Trophoblast cell (in vitro differentiated cells and primary cell): ENCODE data around the gene HDHD2.
"Not testable (repeated sequence)": the region's sequence is repeated elsewhere in the genome, so short reads cannot be mapped to it uniquely, and the experiment has no call there.

ENCODE experiments used
- DNase-seq, 2 donors: peaks; one replicate each; pipeline ENCODE4 v3.0.0-alpha.2; 2016
- H2AFZ ChIP-seq: 2 replicates; pipeline ENCODE4 v1.6.1; 2013; ENCODE audit warnings: low read length, moderate library complexity, mild to moderate bottlenecking; ENCODE audit not compliant: insufficient read depth, poor library complexity
- H2AK5ac ChIP-seq: 2 replicates; pipeline ENCODE4 v1.6.1; 2013; ENCODE audit warnings: mild to moderate bottlenecking, low read length
- H2BK120ac ChIP-seq: 2 replicates; pipeline ENCODE4 v1.6.1; 2013; ENCODE audit warnings: low read length, mild to moderate bottlenecking, moderate library complexity; ENCODE audit not compliant: insufficient read depth, poor library complexity
- H2BK12ac ChIP-seq: 2 replicates; pipeline ENCODE4 v1.6.1; 2013; ENCODE audit warnings: mild to moderate bottlenecking, low read length, moderate library complexity
- H2BK5ac ChIP-seq: 2 replicates; pipeline ENCODE4 v1.6.1; 2013; ENCODE audit warnings: low read length, low read depth, moderate library complexity, mild to moderate bottlenecking; ENCODE audit not compliant: poor library complexity
- H3K14ac ChIP-seq: 2 replicates; pipeline ENCODE4 v1.6.1; 2013; ENCODE audit warnings: mild to moderate bottlenecking, low read length
- H3K18ac ChIP-seq: 2 replicates; pipeline ENCODE4 v1.6.1; 2013; ENCODE audit warnings: mild to moderate bottlenecking, low read length
- H3K23ac ChIP-seq: 2 replicates; pipeline ENCODE4 v1.6.1; 2013; ENCODE audit warnings: low read length
- H3K27ac ChIP-seq: 2 replicates; pipeline ENCODE4 v1.5.1; 2013; ENCODE audit warnings: low read depth, mild to moderate bottlenecking, inconsistent platforms, low read length, moderate library complexity
- H3K27me3 ChIP-seq: 2 replicates; pipeline ENCODE4 v1.6.1; 2013; ENCODE audit warnings: inconsistent platforms, mild to moderate bottlenecking, low read length, moderate library complexity; ENCODE audit not compliant: insufficient read depth
- H3K36me3 ChIP-seq, 2 experiments: 1 replicate in 1 of 2; 2 replicates in 1 of 2; pipeline ENCODE4 v1.6.1; 2013; ENCODE audit warnings: low read length in 2 of 2, mild to moderate bottlenecking in 2 of 2, moderate library complexity in 1 of 2; ENCODE audit not compliant: insufficient read depth in 2 of 2, control insufficient read depth in 1 of 2
- H3K4ac ChIP-seq: 2 replicates; pipeline ENCODE4 v1.6.1; 2013; ENCODE audit warnings: low read depth, mild to moderate bottlenecking, low read length, moderate library complexity
- H3K4me1 ChIP-seq, 2 experiments: 1 replicate in 1 of 2; 2 replicates in 1 of 2; pipeline ENCODE4 v1.6.1; 2013; ENCODE audit warnings: low read length in 2 of 2, mild to moderate bottlenecking in 2 of 2, moderate library complexity in 1 of 2; ENCODE audit not compliant: insufficient read depth in 2 of 2, control insufficient read depth in 1 of 2
- H3K4me2 ChIP-seq: 2 replicates; pipeline ENCODE4 v1.6.1; 2013; ENCODE audit warnings: inconsistent platforms, mild to moderate bottlenecking, low read length, moderate library complexity
- H3K4me3 ChIP-seq: 2 replicates; pipeline ENCODE4 v1.5.1; 2013; ENCODE audit warnings: mild to moderate bottlenecking, low read depth, low read length, inconsistent platforms
- H3K79me1 ChIP-seq: one replicate; pipeline ENCODE4 v1.6.1; 2013; ENCODE audit warnings: low read length
- H3K79me2 ChIP-seq: 2 replicates; pipeline ENCODE4 v1.6.1; 2013; ENCODE audit warnings: low read length, mild to moderate bottlenecking; ENCODE audit not compliant: control insufficient read depth, insufficient read depth, poor library complexity
- H3K9ac ChIP-seq: 2 replicates; pipeline ENCODE4 v1.6.1; 2013; ENCODE audit warnings: mild to moderate bottlenecking, low read length
- H3K9me3 ChIP-seq: 2 replicates; pipeline ENCODE4 v1.6.1; 2013; ENCODE audit warnings: low read depth, mild to moderate bottlenecking, control low read depth, inconsistent platforms, low read length; ENCODE audit not compliant: insufficient read depth
- H4K12ac ChIP-seq: 2 replicates; pipeline ENCODE4 v1.6.1; 2013; ENCODE audit warnings: low read depth, mild to moderate bottlenecking, low read length, moderate library complexity
- H4K8ac ChIP-seq: 2 replicates; pipeline ENCODE4 v1.6.1; 2013; ENCODE audit warnings: low read depth, mild to moderate bottlenecking, low read length, moderate library complexity
- H4K91ac ChIP-seq: one replicate; pipeline ENCODE4 v1.6.1; 2013; ENCODE audit warnings: low read depth, mild to moderate bottlenecking, low read length, moderate library complexity
- WGBS: extraction: QIAGEN DNeasy Blood & Tissue Kit; methylation state at CpG from one replicate; pipeline ENCODE4 v1.1.7; 2013; ENCODE audit warnings: missing lambda C conversion rate; ENCODE audit not compliant: insufficient read length, insufficient coverage; ENCODE audit errors: extremely low coverage; 5-methylcytosine and 5-hydroxymethylcytosine counted together

HDHD2 gene

DNA sequence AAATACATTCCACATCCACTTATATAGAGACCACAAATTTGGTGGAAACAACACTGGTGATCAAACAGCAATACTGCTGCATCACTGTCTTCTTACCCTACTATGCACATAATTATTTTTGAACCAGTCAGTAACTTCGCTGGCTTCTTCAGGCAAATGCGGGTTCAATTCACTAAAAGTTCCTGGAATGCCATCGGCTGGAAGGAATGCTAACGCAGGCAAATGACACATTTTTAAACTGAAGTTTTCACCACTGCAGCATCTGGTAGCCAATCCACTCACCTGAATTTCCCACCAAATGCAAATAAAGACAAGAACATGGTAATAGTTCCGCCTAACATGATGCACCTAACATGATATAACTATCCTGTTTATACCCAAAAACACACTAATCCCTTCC, 10.0 kb upstream of the HDHD2 start:
- no peaks in the 10 kb centered on the region for H3K79me1 ChIP-seq
- H3K18ac ChIP-seq: no peak overlapping the region
- no peak overlapping the region for H2AK5ac ChIP-seq
- H3K23ac ChIP-seq: no peak overlapping the region
- no peak overlapping the region for H3K27ac ChIP-seq
- no peak overlapping the region for H4K12ac ChIP-seq
- H3K27me3 ChIP-seq: no peaks in the 10 kb centered on the region
- no peak overlapping the region for H3K4ac ChIP-seq
- no peak overlapping the region for H3K9ac ChIP-seq
- no peak overlapping the region for H2AFZ ChIP-seq
- H3K79me2 ChIP-seq: no peaks in the 10 kb centered on the region
- H3K14ac ChIP-seq: no peak overlapping the region
- no peaks in the 10 kb centered on the region for H3K9me3 ChIP-seq
- DNase-seq: peak; percentile 53 to 86
- H2BK120ac ChIP-seq: no peak overlapping the region
- H2BK12ac ChIP-seq: no peak overlapping the region
- H3K4me2 ChIP-seq: no peak overlapping the region
- no peak overlapping the region for H2BK5ac ChIP-seq
- H4K8ac ChIP-seq: no peak overlapping the region
- H3K4me3 ChIP-seq: no peak overlapping the region
- peaks cover 0 to 2% of the 10 kb centered on the region in 2 experiments for H3K36me3 ChIP-seq
- H3K4me1 ChIP-seq: no peaks in the 10 kb centered on the region
- H4K91ac ChIP-seq: no peak overlapping the region
- no CpG with 5 or more reads among the region's 5 CpGs for WGBS

GRCh38 chr18:47158404-47158803, 8.1 kb upstream of the HDHD2 start:
- H4K12ac ChIP-seq, H2BK5ac ChIP-seq, H2BK120ac ChIP-seq, H3K27me3 ChIP-seq, H2AFZ ChIP-seq, H3K4me3 ChIP-seq, H4K91ac ChIP-seq, H2BK12ac ChIP-seq, H4K8ac ChIP-seq, H3K9ac ChIP-seq, H3K23ac ChIP-seq, H3K36me3 ChIP-seq, H2AK5ac ChIP-seq, H3K79me1 ChIP-seq, H3K9me3 ChIP-seq, H3K27ac ChIP-seq, H3K4ac ChIP-seq, H3K18ac ChIP-seq, H3K79me2 ChIP-seq, H3K4me1 ChIP-seq, H3K14ac ChIP-seq, H3K4me2 ChIP-seq: not testable (repeated sequence)
- DNase-seq: peak; percentile 36 to 64
- WGBS: no CpG with 5 or more reads among the region's 16 CpGs

GRCh38 chr18:47151439-47151838, 1.1 kb upstream of the HDHD2 start:
- no peak overlapping the region for H4K12ac ChIP-seq
- H3K27me3 ChIP-seq: no peaks in the 10 kb centered on the region
- H3K9me3 ChIP-seq: no peaks in the 10 kb centered on the region
- peaks cover 14% of the 10 kb centered on the region for H3K79me1 ChIP-seq
- H2BK12ac ChIP-seq: no peak overlapping the region
- peak overlapping the region; percentile 80 for H3K4me2 ChIP-seq
- no peak overlapping the region for H3K9ac ChIP-seq
- no peak overlapping the region for H2AFZ ChIP-seq
- no peak overlapping the region for H2BK120ac ChIP-seq
- no peak overlapping the region for H2AK5ac ChIP-seq
- H3K4me1 ChIP-seq: peaks cover 6 to 10% of the 10 kb centered on the region in 2 experiments
- no peak overlapping the region for H2BK5ac ChIP-seq
- H3K18ac ChIP-seq: no peak overlapping the region
- H3K36me3 ChIP-seq: peaks cover 2 to 4% of the 10 kb centered on the region in 2 experiments
- H3K4me3 ChIP-seq: no peak overlapping the region
- H3K23ac ChIP-seq: no peak overlapping the region
- H3K4ac ChIP-seq: no peak overlapping the region
- H3K14ac ChIP-seq: no peak overlapping the region
- H3K27ac ChIP-seq: no peak overlapping the region
- H4K91ac ChIP-seq: no peak overlapping the region
- no peak overlapping the region for H4K8ac ChIP-seq
- DNase-seq: no peak
- peaks cover 11% of the 10 kb centered on the region for H3K79me2 ChIP-seq

GRCh38 chr18:47150824-47151366, 595 bp upstream of the HDHD2 start:
- Histone ChIP-seq H4K91ac (peak overlapping the region; percentile 88), H3K4me3 (peak overlapping the region; percentile 80), H3K23ac (peak overlapping the region; percentile 35), H3K27ac (peak overlapping the region; percentile 83), H3K36me3 (peaks cover 2 to 4% of the 10 kb centered on the region in 2 experiments), H3K4me2 (peak overlapping the region; percentile 80), H3K18ac (no peak overlapping the region), H3K79me2 (peaks cover 11% of the 10 kb centered on the region), H2BK5ac (peak overlapping the region; percentile 70), H3K27me3 (no peaks in the 10 kb centered on the region), H3K4me1 (peaks cover 6 to 10% of the 10 kb centered on the region in 2 experiments), H2AFZ (peak overlapping the region; percentile 82), H3K9ac (peak overlapping the region; percentile 90), H4K12ac (peak overlapping the region; percentile 96), H3K14ac (peak overlapping the region; percentile 90), H2BK120ac (no peak overlapping the region), H2BK12ac (no peak overlapping the region), H3K79me1 (peaks cover 14% of the 10 kb centered on the region), H2AK5ac (no peak overlapping the region), H3K9me3 (no peaks in the 10 kb centered on the region), H4K8ac (peak overlapping the region; percentile 98), H3K4ac (peak overlapping the region; percentile 13)
- DNase-seq: no peak
- WGBS: no CpG with 5 or more reads among the region's 13 CpGs
